Neural progenitor cell (in vitro differentiated cells): ENCODE measurements around the gene C1QTNF1.

Experiments
- CTCF ChIP-seq: fragments of 200-600 bp; sonication (generic); IDR thresholded peaks from 2 replicates; pipeline ENCODE4 v1.5.1; 2017; ENCODE audit warnings: antibody characterized with exemption, mild to moderate bottlenecking
- EZH2 ChIP-seq: fragments of 200-600 bp; sonication (generic); IDR thresholded peaks from 2 replicates; pipeline ENCODE4 v1.6.1; 2017; ENCODE audit warnings: antibody characterized with exemption, mild to moderate bottlenecking, moderate library complexity

DNA sequence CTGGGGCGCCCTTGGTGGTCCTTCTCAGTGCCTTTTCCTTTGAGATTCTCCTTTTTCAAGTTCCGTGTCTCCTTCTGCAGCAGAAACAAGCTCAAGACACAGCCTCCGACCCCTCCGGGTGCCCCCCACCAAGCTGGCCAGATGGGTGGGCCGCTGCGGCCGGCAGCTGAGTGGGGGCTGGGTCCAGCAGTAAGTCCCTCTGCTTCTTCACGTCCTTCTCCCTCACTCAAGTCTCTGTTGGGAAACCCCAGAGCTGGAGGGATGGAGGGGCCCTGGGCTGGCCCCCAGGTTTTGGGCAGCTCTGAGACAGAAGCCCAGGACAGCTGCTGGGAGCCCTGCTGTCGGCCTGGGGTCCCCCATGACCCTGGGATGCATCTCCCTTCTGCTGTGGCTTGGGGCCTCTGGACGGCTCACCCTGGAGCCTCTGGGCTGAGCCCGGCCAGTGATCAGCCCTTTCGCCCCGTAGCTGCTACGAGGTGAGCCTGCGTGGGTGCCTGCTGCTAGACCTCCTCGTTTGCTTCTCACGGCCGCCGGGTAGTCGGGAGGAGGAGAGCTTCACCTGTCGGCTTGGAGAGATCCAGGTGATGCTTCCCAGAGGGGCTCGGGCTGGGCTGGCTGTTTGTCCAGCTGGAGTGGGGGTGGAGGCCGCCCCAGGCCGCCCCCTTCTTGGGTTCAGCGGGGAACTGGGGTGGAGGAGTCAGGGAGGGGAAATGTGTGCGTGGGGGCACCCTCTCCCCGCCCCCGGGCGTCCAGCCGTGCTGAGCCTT is 61.4 kb downstream of the C1QTNF1 start:
- TF ChIP-seq CTCF, result no peak
- no peak for TF ChIP-seq EZH2
